HT1080 (cell line): ENCODE results near the gene ATP8B4. TPM values are rescaled to one million over a fixed set of nuclear protein-coding genes. Genes with fewer than 3 reads are reported as not detected.
"Not testable (repeated sequence)": the region's sequence is repeated elsewhere in the genome, so short reads cannot be mapped to it uniquely, and the experiment has no call there.

Experiments used
- DNase-seq: peaks from one replicate; pipeline ENCODE4 v3.0.0-alpha.2; 2015; ENCODE audit warnings: low read depth
- polyA plus RNA-seq, 2 experiments: library from polyadenylated mRNA; depleted of rRNA; stranded (reverse); fragments of >200 nt; gene quantifications; 2 replicates each; pipeline ENCODE4 v1.2.3, GENCODE V29; 2015
- total RNA-seq: library from RNA; depleted of rRNA; stranded (reverse); fragments of >200 nt; shearing (Covaris generic); gene quantifications from 2 replicates; pipeline ENCODE4 v1.2.3, GENCODE V29; 2014; rRNA removed

Gene ATP8B4, protein sequence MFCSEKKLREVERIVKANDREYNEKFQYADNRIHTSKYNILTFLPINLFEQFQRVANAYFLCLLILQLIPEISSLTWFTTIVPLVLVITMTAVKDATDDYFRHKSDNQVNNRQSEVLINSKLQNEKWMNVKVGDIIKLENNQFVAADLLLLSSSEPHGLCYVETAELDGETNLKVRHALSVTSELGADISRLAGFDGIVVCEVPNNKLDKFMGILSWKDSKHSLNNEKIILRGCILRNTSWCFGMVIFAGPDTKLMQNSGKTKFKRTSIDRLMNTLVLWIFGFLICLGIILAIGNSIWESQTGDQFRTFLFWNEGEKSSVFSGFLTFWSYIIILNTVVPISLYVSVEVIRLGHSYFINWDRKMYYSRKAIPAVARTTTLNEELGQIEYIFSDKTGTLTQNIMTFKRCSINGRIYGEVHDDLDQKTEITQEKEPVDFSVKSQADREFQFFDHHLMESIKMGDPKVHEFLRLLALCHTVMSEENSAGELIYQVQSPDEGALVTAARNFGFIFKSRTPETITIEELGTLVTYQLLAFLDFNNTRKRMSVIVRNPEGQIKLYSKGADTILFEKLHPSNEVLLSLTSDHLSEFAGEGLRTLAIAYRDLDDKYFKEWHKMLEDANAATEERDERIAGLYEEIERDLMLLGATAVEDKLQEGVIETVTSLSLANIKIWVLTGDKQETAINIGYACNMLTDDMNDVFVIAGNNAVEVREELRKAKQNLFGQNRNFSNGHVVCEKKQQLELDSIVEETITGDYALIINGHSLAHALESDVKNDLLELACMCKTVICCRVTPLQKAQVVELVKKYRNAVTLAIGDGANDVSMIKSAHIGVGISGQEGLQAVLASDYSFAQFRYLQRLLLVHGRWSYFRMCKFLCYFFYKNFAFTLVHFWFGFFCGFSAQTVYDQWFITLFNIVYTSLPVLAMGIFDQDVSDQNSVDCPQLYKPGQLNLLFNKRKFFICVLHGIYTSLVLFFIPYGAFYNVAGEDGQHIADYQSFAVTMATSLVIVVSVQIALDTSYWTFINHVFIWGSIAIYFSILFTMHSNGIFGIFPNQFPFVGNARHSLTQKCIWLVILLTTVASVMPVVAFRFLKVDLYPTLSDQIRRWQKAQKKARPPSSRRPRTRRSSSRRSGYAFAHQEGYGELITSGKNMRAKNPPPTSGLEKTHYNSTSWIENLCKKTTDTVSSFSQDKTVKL
- total RNA-seq, result 0.21 and 0.60 TPM in 2 replicates
- 0.03 TPM in 1 of 2 replicates, not detected in the other for polyA plus RNA-seq (2015; cell fraction: cytosol; rRNA removed)
- polyA plus RNA-seq (2015; cell fraction: nucleus; rRNA removed), result 0.10 and 0.51 TPM in 2 replicates

DNA sequence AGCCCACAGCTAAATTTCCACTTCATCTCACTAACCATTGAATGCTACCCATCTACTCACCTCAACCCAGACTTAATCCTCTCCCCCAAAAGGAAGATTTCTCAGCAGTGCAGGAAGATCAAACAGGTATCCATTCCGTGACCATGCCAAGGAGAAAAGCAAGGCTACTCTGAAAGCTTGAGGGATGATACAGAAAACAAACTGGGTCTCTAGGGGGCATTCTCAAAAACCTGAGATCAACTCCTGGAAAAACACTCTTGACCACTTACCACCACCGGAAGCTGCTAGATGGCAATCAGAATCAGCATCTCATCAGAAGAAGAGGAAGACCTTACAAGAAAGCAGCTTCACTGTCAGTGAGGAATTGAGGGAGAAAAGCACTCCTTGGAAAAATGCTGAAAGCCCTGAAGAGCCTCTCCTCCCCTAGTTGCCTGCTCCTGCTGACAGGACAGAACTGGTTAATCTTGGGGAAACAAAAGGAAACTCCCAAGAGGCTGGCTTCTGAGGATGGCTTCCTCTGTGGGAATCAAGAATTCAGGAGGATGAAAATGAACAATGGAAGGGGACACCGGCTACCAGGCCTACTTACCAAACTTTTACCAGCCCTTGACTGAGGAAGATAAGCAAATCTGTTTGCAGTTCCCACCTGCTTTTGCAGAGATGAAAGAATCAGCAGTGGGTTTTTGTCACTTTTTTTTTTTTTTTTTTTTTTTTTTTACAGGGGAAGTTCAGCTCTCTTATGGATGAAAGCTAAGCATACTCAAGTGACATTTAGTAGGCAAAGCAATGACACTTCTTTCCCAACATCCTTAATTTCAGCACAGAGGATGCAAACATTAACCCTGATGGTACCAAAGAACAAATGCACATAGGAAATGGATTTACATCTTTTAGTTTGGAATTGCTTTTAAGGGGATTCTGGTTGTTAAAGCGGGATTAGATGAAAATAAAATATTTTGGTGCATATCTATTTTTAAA lies at the start of gene ATP8B4:
Gene ATP8B4 (minus strand): TSS at position 171 of the 978 bp plus-strand sequence. CDS start 12,267 bp downstream, outside the sequence.
- DNase-seq, result no peak

DNA sequence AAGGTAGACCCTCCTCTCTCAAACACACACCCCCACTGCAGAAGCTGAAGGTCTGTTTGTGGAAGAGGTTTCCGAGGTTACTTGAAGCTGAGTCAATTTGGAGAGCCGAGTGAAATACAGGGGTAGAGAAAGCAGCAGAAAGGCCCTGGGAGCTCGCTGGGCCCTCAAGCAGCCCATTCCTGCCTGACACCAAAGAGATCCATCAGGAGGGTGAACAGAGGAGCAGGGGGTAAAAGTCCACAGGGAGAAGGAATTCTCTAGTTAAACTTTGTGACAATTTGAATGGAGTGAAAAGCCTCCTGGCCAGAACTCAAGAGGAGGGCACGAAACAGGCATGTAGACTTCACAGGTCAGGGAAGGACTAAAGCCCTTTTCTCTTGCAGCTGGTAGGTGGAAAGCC lies 49.3 kb upstream of the ATP8B4 start:
- DNase-seq, result no peak

DNA sequence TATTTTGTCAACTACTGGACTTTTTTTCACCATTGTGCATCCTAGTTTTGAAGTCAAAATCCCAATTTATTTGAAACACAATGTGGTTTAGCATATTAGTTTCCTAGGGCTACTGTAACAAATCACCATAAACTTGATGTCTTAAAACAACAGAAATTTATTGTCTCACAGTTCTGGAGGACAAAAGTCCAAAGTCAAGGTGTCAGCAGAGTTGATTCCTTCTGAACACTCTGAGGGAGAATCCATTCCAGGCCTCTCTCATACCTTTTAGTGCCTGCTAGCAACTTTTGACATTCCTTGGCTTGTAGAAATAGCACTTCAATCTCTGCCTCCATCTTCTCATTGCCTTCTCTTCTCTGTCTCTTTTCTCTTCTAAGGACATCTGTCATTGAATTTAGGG lies 48.1 kb upstream of the ATP8B4 start:
- no peak for DNase-seq

DNA sequence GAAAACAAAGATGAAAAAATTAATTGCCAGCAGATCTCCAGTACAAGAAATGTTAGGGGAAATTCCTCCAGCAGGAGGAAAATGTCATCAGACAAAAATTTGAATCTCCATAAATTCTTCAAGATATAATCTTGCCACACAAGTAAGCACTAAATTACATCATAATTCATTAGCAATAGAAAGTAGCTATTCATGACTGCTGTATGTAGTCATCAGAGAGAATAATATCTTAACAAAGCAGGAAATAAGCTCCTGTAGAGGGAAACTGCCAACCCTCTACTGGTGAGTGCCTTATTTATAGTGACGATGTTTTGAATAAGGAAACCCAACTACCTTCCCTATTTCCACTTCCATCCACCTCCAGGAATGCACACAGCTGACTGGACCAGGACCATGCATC lies 47.2 kb upstream of the ATP8B4 start:
- DNase-seq, result peak; percentile 41

DNA sequence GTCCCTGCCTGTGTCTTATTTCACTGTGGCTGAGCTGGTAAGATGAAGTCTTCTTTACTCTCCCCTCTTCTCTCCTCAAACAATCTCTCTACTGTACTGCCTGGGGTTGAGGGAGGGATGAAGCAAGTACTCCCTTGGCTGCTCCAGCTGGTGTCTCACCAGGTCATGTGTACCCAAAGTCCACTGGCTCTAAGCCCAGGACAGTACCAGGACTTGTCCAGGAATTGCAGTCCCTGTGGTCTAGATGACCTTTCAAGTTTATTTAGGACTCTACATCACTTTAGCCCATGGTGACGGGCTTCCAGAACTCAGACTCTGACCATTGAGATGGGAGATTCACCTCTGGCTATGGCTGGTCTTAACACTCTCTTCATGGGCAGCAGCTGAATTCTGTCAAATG lies 45.4 kb upstream of the ATP8B4 start:
- DNase-seq, result no peak

DNA sequence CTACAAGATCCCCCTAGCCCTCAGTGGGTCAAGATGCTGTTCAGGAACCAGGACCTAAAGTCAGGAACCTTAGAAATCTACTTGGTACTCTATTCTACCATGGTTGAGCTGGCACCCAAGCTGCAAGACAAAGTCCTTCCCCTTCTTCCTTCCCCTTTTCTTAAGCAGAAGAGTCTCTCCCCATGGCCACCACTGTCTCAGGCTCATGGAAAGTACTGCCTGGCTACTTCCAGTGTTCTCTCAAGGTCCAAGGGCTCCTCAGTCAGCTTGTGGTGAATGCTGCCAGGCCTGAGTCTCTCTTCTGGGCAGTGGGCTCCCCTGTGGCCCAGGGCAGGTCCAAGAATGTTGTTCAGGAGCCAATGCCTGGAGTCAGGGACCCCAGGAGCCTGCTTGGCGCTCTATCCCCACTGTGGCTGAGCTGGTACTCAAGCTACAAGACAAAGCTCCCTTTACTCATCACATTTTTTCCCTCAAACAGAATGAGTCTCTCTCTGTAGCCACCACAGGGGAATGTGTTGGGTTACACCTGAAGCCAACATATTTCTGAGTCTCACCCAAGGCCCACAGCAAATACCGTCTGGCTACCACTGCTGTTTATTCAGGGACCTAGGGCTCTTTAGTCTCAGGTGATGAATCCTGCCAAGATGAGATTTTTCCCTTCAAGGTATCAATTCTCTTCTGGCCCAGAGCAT lies 44.8 kb upstream of the ATP8B4 start:
- DNase-seq, result no peak

DNA sequence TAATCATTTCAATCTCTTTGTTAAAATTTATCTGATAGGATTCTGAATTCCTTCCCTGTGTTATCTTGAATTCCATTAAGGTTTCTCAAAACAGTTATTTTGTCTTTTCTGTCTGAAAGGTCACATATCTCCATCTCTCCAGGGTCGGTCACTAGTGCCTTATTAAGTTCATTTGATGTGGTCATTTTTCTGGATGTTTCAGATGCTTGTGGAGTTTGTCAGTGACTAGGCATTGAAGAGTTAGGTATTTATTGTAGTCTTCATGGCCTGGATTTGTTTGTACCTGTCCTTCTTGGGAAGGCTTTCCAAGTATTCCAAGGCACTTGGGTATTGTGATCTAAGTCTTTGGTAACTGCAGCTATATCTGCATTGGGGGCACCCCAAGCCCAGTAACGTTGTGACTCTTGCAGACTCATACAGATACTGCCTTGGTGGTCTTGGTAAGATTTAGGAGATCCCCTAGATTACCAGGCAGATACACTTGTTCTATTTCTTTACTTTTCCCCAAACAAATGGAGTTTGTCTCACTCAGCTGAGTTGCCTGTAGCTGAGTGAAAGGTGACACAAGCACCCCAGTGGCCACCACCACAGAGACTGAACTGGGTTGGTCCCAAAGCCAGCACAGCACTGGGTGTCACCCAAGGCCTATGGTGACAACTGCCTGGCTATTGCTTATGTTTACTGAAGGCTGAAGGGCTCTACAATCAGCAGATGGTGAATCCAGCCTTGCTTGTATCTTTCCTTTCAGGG lies 44.1 kb upstream of the ATP8B4 start:
- DNase-seq, result peak; percentile 29

DNA sequence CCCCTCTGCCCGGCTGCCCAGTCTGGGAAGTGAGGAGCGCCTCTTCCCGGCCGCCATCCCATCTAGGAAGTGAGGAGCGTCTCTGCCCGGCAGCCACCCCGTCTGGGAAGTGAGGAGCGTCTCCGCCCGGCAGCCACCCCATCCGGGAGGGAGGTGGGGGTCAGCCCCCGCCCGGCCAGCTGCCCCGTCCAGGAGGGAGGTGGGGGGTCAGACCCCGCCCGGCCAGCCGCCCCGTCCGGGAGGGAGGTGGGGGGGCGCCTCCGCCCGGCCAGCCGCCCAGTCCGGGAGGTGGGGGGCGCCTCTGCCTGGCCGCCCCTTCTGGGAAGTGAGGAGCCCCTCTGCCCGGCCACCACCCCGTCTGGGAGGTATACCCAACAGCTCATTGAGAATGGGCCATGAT lies 39.2 kb upstream of the ATP8B4 start:
- DNase-seq, result not testable (repeated sequence)

DNA sequence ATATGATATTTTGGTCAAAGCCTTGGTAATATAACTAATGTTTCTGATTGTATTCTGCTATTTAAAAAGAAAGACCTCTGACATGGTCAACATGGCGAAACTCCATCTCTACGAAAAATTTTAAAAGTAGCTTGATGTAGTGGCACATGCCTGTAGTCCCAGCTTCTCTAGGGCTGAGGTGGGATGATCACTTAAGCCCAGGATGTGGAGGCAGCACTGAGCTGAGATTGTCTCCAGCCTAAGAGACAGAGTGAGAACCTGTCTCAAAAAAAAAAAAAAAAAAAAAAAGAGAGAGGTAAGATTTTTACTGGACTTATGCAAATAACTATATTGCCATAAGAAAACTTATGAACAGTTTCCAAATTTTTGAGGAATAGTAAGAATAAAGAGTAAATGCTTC lies 32.4 kb upstream of the ATP8B4 start:
- no peak for DNase-seq

DNA sequence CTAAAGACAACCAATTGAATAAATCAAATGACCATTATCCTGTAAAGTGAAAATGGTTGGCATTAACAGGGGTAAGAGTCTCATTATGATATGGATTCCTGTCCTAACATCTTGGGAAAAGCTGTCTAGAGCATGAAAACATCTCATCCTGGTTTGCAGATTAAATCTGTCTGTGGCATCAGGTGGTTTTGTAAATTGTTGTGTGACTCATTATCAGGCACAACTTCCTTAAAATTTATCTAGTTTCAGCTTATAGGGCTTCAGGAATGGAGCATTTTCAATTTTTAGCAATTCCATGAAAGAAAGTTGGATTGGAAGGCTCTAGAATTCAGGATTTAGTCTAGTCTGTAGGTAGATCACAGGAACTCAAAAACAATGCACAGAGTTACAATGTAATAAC lies 31.8 kb upstream of the ATP8B4 start:
- DNase-seq, result no peak

DNA sequence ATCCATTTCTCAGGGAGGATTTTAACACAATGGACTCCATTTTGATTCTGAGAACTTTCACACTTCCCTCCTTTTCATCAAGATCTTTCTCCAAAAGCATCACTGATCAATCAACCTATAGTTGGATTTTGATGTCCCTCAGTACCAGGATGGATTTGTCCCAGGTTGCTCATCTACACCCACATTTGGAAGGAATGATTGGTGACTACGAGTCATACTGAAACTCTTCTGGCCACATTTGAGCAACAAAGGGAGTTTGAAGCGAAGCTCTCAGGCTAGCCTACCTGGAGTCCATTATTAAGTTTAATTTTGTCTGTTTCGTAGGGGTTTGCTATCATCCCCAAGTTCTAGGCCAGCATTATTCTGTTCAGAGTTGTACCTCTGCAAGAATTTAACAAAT lies 31.3 kb upstream of the ATP8B4 start:
- DNase-seq, result no peak

DNA sequence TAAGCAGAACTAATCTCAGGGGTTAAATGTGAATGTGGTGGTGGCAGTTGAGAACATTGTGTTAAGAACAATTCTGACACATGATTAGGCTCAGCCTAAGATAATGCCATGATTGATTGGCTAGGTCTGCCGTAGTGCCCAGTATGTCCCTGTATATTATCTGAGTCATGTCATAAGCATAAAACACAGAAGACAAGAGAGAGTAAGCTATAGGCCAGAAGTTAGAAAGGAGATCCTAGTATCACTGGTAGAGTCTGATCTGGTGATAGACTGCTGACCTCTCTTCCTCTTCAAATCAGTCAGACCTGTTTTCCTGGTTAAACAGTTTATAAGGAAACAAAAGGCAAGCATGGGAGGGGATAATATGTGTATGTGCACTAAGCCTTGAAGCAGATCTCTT lies 30.1 kb upstream of the ATP8B4 start:
- DNase-seq, result no peak

DNA sequence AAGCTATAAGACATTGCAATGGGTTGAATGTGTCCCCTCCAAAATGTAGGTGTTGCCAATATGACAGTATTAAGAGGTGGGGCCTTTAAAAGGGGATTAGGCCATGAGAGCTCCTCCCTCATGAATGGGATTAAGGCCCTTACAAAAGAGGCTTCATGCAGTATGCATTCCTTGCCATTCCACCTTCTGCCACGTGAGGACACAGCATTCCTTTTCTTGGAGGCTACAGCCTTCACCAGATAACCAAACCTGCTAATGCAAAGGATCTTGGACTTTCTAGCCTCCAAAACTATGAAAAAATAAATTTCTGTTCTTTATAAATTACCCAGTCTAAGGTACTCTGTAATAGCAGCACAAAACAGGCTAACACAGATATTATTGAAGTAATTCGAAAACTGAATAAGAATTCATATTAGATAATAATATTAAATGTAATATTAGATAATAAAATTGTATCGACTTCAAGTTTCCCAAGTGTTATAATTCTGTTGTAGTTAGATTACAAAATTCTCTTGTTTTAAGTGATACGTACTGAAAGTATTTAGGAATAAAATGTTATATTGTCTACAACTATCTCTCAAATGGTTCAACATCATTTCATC lies 29.4 kb upstream of the ATP8B4 start:
- peak; percentile 71 for DNase-seq

DNA sequence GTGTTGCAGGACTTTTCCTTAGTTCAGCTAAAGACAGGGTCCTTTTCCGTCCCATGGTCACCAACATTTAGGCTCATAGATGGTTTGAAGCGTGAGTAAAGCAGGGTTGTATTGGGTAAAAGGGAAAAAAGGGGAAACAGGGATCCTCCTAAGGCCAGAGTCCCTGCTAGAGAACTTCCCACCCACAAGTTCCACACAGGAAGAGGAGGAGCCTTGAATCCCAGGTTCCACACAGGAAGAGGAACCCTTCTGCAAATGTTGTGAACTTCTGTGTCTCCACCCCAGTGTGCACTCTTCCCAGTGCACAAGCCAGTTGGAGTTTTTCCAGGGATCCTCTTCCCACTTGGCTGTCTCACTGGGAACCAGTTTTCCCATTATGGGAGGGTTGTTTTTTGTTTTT lies 27.6 kb upstream of the ATP8B4 start:
- DNase-seq, result no peak

DNA sequence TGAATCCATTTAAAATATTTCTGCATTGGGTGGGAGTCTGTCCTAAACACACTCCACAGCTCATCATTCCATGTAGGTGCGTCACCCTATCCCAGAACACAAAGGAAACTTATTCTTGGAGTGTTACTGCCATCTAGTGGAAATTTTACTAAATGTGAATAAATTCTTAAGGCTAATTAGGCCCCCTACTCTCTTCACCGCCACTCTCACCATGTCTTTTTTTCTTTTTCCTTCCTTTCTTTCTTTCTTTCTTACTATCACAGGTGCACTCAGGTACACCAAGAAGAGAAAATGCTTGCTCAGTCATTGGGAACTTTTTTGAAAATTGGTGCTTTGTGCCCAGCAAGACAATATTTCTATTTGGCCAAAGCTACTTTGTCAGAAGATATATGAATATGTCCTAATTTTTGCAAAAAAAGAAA lies 26.4 kb upstream of the ATP8B4 start:
- DNase-seq, result peak; percentile 76

DNA sequence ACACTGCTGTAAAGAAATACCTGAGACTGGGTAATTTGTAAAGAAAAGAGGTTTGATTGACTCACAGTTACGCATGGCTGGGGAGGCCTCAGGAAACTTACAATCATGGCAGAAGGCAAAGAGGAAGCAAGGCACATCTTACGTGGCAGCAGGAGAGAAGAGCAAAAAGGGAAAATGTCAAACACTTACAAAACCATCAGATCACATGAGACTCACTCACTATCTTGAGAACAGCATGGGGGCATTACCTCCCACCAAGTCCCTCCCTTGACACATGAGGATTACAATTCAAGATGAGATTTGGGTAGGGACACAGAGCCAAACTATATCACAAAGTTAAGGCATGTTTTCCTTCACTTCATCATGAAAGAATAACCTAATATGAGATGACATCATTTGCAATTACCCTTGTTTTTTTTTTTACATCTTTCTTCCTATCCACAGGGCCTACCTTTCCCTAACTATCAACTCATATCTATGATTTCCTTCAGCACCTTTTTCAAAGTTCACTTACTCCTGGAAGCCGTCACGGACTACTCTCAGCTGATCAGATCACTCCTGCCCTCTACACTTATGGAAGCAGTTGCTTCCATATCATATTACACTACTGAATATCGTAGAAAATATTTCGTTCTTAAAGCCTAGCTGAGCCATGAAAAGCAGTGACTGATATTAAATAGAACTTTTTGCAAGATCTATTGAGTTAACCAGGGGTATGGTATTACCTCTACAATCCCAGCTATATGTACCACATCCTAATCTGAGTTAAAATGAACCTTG lies 25.5 kb upstream of the ATP8B4 start:
- no peak for DNase-seq

DNA sequence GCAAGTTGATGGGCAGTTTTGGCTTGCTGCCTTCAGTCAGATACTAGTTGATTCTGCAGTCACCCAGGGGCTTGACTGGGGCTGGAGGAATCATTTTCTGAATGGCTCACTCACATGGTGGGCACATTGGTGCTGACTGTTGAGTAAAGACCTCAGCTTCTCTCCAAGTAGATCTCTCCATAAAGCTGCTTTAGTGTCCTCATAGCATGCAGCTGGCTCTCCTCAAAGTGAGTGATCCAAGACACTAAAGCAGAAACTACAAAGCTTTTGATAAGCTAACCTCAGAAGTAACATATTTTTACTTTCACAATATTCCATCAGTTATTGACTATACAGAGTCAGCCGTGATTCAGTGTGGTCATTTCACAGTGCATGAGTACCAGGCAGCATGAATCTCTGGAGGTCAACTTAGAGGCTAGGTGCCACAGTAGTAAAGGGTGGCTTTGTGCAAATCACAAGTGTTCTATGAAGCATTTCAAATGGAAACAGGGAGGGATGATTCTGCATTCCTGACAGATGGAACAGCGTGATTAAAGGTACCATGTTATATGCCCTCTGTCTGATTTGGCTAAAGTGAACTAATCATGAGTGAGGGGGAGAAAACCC lies 24.3 kb upstream of the ATP8B4 start:
- DNase-seq, result no peak
